Measurements from ENCODE around the gene TEX48.

TEX48 gene

DNA sequence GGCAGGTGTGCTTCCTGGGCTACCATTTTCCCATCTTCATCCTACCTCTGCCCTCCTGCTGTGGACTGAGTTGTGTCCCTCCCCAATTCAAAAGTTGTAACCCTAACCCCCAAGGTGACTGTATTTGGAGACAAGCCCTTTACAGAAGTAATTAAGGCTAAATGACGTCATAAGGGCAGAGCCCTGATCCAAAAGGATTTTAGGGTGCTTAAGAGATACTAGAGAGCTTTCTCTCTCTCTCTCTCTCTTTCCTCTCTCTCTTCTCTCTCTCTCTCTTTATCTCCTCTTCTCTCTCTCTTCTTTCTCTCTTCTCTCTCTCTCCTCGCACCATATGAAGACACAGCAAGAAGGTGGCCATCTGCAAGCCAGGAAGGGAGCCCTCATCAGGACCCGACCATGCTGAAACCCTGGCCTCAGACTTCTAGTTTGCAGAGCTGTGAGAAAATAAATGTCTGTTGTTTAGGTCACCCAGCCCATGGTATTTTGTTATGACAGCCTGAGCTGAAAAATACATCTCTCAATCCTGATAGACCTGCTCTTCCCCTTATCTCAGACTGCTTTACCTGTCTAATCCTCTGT is 36.0 kb upstream of the TEX48 start:
- no peak overlapping the region for H2AFZ ChIP-seq (ENCODE audit: low read depth, low read length, severe bottlenecking)
- H3K27ac ChIP-seq (ENCODE audit: low read depth, low read length): no peak overlapping the region
- no peaks in the 10 kb centered on the region for H3K36me3 ChIP-seq (ENCODE audit: low read length)
- no peak overlapping the region for H3K4me3 ChIP-seq (ENCODE audit: insufficient read depth, low read length, poor library complexity, severe bottlenecking)
- no peak overlapping the region for H3K4me2 ChIP-seq (ENCODE audit: low read depth, low read length, poor library complexity, severe bottlenecking)
- H3K9ac ChIP-seq (ENCODE audit: low read length): no peak overlapping the region
- H3K9me2 ChIP-seq (replicated peaks; ENCODE audit: insufficient read depth, low read length): no peaks in the 10 kb centered on the region
- no peaks in the 10 kb centered on the region for H4K20me1 ChIP-seq (ENCODE audit: low read depth, low read length)
- no peaks in the 10 kb centered on the region for H3F3A ChIP-seq (ENCODE audit: insufficient read depth)
- no peaks in the 10 kb centered on the region; the same call in 1 of the 2 replicates for H3K27me3 ChIP-seq (ENCODE audit: low read length)
- no peaks in the 10 kb centered on the region for H3K9me3 ChIP-seq (ENCODE audit: insufficient read depth, low read length)
- TF ChIP-seq, protein P1, sequence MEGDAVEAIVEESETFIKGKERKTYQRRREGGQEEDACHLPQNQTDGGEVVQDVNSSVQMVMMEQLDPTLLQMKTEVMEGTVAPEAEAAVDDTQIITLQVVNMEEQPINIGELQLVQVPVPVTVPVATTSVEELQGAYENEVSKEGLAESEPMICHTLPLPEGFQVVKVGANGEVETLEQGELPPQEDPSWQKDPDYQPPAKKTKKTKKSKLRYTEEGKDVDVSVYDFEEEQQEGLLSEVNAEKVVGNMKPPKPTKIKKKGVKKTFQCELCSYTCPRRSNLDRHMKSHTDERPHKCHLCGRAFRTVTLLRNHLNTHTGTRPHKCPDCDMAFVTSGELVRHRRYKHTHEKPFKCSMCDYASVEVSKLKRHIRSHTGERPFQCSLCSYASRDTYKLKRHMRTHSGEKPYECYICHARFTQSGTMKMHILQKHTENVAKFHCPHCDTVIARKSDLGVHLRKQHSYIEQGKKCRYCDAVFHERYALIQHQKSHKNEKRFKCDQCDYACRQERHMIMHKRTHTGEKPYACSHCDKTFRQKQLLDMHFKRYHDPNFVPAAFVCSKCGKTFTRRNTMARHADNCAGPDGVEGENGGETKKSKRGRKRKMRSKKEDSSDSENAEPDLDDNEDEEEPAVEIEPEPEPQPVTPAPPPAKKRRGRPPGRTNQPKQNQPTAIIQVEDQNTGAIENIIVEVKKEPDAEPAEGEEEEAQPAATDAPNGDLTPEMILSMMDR (IDR thresholded peaks at IDR 0.05; ENCODE audit: insufficient read depth, low read length, poor library complexity, severe bottlenecking): no peak
- TF ChIP-seq EZH2phosphoT487 (conservative IDR thresholded peaks at IDR 0.05; ENCODE audit: low read length): no peak
- H3K79me2 ChIP-seq (ENCODE audit: insufficient read depth, low read length): no peaks in the 10 kb centered on the region

DNA sequence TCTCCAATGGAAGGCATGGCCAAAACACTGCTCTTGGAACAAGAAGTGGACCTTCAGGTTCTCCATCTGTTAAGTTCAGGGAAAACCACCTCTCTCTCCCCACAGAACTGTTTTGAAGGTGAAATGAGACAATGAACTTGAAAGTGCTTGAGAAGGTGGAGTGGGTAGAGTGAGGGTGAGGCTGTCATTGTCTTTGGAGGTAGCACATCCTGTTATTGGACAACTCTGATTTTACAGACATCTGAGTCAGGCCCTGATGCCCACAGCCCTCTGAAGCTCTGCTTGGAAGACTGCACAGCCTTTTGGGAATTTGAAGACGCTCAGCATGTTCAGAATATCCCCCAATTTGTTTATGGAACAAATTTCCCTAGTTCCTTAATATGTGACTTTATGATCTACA is 27.6 kb upstream of the TEX48 start:
- Histone ChIP-seq H3K9ac (ENCODE audit: low read length) (no peak overlapping the region), H3K27ac (ENCODE audit: low read depth, low read length) (no peak overlapping the region), H3K27me3 (ENCODE audit: low read length) (no peaks in the 10 kb centered on the region; the same call in 1 of the 2 replicates), H3K9me2 (replicated peaks; ENCODE audit: insufficient read depth, low read length) (no peaks in the 10 kb centered on the region), H3K4me2 (ENCODE audit: low read depth, low read length, poor library complexity, severe bottlenecking) (no peak overlapping the region), H3K79me2 (ENCODE audit: insufficient read depth, low read length) (no peaks in the 10 kb centered on the region), H2AFZ (ENCODE audit: low read depth, low read length, severe bottlenecking) (no peak overlapping the region), H3F3A (ENCODE audit: insufficient read depth) (no peaks in the 10 kb centered on the region), H3K9me3 (ENCODE audit: insufficient read depth, low read length) (no peaks in the 10 kb centered on the region), H3K4me3 (ENCODE audit: insufficient read depth, low read length, poor library complexity, severe bottlenecking) (no peak overlapping the region), H4K20me1 (ENCODE audit: low read depth, low read length) (no peaks in the 10 kb centered on the region), H3K36me3 (ENCODE audit: low read length) (no peaks in the 10 kb centered on the region)
- TF ChIP-seq EZH2phosphoT487 (conservative IDR thresholded peaks at IDR 0.05; ENCODE audit: low read length): no peak
- TF ChIP-seq, protein P1 (IDR thresholded peaks at IDR 0.05; ENCODE audit: insufficient read depth, low read length, poor library complexity, severe bottlenecking): no peak

- no peaks in the 10 kb centered on the region for H3K9me3 ChIP-seq (ENCODE audit: insufficient read depth, low read length)
- H3K27me3 ChIP-seq (ENCODE audit: low read length): no peaks in the 10 kb centered on the region
- no peaks in the 10 kb centered on the region for H3F3A ChIP-seq (ENCODE audit: insufficient read depth)
- no peak overlapping the region for H3K4me2 ChIP-seq (ENCODE audit: low read depth, low read length, poor library complexity, severe bottlenecking)
- no peaks in the 10 kb centered on the region for H3K79me2 ChIP-seq (ENCODE audit: insufficient read depth, low read length)
- H3K9me2 ChIP-seq (replicated peaks; ENCODE audit: insufficient read depth, low read length): no peaks in the 10 kb centered on the region
- TF ChIP-seq, protein P1 (IDR thresholded peaks at IDR 0.05; ENCODE audit: insufficient read depth, low read length, poor library complexity, severe bottlenecking): no peak
- no peak for TF ChIP-seq EZH2phosphoT487 (conservative IDR thresholded peaks at IDR 0.05; ENCODE audit: low read length)
- H3K27ac ChIP-seq (ENCODE audit: low read depth, low read length): no peak overlapping the region
- H3K36me3 ChIP-seq (ENCODE audit: low read length): no peaks in the 10 kb centered on the region
- H3K4me3 ChIP-seq (ENCODE audit: insufficient read depth, low read length, poor library complexity, severe bottlenecking): no peak overlapping the region
- H4K20me1 ChIP-seq (ENCODE audit: low read depth, low read length): no peaks in the 10 kb centered on the region
- H3K9ac ChIP-seq (ENCODE audit: low read length): no peak overlapping the region
- no peak overlapping the region for H2AFZ ChIP-seq (ENCODE audit: low read depth, low read length, severe bottlenecking)
Observed at GRCh38 chr9:114706711-114707110, 24.7 kb upstream of the TEX48 start.

Measured in SU-DHL-6 (cell line).